Stimulated activated CD8-positive, alpha-beta memory T cell treated with anti-CD3 and anti-CD28 coated beads, Interleukin-15, amount 100 ng/mL, for 24 hours (primary cell): ENCODE results near the gene KIAA0753.
A peak's percentile ranks its signal among the peaks of the same experiment; 100 is the strongest.

Experiments used
- DNase-seq: peaks from one replicate; pipeline ENCODE4 v3.0.0-alpha.2; 2020; ENCODE audit warnings: low read depth

The KIAA0753 gene

DNA sequence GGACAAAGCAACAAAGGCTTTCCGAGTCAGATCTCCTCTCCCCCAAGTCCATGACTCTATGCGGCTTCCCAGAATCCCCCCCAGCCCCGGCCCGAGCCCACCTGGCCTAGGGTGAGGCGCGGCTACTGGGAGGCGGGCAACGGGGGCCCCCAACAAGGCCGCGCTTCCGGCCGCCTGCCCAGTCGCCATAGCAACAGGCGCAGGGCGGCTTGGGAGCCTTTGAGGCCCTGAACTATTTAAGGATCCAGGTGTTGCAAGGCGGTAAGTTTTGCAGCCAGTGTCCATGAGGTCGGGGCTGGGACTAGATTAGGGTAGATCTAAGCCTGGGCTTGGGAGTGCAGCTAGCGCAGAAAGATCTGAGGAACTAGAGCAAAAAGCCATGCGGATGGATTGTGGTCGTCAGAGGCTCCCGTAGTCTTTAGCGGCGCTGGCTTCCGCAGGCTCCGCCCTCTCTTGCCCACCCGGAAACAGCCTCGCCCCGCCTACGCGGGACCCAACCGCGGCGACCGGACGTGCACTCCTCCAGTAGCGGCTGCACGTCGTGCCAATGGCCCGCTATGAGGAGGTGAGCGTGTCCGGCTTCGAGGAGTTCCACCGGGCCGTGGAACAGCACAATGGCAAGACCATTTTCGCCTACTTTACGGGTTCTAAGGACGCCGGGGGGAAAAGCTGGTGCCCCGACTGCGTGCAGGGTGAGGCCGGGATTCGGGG is at the start of gene KIAA0753, which contains the start of gene TXNDC17:
Gene KIAA0753 (minus strand): TSS at position 176 of the 711 bp plus-strand sequence. CDS start 5,608 bp downstream, outside the sequence.
Gene TXNDC17 (plus strand): TSS at position 525 of the 711 bp plus-strand sequence. CDS start 23 bp downstream, at position 548.
- DNase-seq = peak; percentile 87

DNA sequence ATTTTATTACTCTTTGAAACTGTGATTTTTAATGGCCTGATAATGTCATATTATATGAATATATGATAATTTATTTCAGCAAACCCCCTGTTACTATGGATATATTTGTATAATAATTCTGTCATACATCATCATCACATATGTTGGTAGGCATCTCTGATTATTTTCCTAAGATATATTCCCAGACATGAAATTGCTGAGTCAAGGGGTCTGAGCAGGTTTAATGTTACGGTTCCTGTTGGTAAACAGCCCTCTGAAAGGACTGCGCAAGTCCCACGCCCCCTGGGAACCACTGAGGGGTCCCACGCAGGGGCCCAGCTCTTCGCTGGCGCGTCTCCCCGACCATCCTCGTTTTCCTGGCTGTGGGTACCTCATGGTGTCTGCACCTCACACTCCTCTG is 48.4 kb upstream of the KIAA0753 start:
- DNase-seq = no peak

GRCh38 chr17:6686026-6686425 is 45.5 kb upstream of the KIAA0753 start:
- DNase-seq = no peak

DNA sequence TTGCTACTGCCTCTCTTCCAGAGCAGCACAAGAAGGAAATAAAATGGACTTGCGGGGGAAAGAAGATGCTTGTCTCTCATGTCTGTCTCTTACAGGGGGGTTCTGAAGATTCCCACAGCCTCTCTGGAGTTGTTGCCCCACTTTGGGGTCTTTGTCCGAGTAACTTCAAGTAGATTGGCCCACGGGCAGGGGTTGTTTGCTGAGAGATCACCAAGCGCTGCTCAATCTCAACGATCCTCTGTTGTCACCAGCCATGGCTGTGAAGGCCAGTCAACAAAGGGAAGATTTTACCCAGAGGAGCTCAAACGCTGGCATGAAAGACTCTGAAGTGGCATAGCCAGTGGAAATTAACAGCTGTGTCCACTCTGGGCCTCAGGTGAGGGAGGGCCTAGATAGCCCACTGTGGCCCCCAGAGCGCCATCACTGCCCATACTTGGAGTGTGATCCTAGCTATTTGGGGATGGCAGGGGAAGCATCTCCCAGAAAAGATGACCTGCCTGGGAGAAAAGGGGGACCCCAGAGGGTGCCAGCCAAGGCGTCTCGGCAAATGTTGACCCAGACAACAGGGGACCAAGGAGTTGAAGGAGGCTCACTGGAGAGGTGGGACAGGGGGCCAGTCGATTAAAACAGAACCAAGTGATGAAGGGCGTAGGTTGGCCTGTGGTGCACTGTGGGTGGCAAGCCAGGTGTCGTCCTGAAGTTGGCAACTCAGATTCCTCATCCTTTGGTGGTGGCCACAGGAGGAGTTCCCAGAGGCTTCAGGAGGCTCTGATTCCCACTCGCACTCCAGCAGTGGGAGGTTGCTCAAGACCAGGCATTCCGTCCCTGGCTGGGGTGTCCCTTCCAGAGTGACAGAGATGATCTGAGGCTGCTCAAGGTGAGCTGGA is 44.6 kb upstream of the KIAA0753 start:
- DNase-seq = no peak

GRCh38 chr17:6684460-6684783 is 43.9 kb upstream of the KIAA0753 start:
- no peak for DNase-seq

DNA sequence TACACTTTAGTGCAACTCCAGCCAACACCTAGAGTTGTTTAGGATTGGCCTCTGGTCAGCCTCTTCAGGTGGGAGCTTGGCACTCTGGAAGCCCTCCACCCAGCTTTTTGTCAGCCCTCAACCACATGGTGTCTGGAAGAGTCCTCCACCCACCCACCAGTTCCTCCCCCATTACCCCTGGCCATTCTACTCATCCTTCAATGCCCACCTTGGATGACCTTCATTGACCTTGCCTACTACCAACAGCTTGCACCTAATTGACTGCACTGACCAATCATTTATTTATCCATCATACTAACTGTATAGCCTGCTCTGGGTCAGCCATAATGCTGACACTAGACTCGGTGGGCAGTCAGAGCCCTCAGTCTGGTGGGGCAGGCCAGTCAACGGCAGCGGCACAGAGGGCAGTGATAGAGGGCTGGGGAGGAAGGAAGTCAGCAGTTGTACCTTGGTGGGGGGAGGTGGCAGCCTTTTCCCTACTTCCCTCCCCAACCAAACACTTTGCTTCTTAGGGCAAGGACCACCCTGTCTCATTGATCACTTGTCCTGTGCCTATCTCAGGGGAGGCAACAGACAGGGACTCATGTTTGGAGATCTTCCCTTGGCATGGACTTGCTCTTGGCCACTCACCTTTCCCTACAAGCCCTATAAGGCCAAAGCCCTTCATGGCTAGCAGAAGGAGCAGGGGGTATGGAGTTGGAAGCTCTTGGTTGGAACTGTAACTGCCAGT is 43.4 kb upstream of the KIAA0753 start:
- DNase-seq = no peak

DNA sequence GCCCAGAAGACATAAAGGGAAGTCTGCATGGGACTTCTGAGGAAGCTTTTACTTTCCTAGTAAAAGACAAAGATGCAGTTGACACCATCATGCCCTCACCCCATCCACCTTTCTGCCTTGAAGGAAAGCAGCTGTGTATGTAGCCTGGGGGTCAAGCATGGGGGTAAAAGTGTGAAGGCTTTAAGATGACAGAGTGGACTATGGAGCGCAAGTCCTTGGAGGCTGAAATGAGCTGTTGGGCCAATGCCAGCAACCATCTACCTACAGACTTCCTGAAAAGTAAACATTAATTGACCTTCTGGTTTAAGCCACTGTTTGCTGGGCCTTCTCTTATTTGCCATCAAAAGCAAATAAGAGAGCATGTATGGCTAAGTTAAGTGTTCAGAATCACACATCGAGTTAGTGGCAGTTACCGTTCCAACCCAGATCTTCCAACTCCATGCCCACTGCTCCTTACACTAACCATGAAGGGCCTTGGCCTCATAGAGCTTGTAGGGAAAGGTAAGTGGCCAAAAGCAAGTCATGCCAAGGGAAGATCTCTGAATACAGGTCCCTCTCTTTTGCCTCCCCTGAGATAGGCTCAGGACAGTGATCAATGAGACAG is 42.7 kb upstream of the KIAA0753 start:
- DNase-seq = no peak

DNA sequence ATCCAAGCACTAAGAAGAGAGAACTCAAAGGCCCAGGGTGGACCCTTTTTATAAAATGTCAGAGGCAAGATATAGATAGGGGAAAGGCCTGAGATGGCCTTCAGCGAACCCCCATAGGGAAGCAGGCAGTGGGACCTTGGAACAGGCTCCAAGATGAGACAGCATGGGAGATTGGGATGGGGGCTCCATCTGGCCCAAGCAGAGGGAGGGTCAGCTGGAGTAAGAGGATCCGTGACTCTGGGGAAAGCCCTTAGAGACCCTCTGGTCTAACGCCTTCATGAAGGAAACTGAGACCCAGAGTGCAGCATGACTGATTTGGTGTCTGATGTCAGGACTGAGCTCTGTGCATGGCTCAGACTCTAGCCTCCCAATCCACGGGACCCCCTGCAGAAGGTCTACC is 41.8 kb upstream of the KIAA0753 start:
- no peak for DNase-seq

GRCh38 chr17:6681671-6682070 is 41.2 kb upstream of the KIAA0753 start:
- no peak for DNase-seq

- no peak for DNase-seq
Measured at GRCh38 chr17:6681176-6681575, 40.7 kb upstream of the KIAA0753 start.

DNA sequence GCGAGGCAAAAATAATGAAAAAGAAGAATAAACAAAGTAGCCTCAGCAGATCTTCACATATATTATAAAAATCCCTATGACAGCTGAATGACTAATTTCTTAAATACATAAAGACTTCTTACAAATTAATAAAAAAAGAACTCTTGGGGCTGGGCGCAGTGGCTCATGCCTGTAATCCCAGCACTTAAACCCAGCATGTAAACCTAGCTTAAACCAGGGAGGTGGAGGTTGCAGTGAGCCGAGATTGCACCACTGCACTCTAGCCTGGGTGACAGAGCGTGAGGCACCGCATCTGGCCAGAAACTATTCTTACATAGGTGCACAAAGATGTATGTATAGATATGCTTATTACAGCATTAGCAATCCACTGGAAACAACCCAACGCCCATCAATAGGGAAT is 38.7 kb upstream of the KIAA0753 start:
- DNase-seq = no peak

DNA sequence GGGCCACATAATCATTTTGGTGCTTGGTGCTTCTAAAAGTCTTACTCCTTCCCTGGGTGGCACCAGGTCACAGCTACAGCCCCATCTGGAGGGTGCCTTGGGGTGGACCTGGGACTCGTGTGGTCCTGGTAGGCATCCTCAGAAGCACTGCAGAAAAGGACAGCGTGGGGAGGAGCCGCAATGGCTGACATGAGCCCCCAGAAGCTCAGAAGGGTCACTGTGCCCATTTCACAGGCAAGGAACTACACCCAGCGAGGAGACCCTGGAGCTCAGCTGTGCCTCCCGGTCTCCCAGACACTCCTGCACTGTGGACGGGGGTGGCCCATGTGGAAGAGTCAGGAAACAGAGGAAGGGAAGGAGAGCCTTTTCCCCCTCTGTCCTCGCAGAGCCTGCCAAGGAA is 37.4 kb upstream of the KIAA0753 start:
- no peak for DNase-seq

DNA sequence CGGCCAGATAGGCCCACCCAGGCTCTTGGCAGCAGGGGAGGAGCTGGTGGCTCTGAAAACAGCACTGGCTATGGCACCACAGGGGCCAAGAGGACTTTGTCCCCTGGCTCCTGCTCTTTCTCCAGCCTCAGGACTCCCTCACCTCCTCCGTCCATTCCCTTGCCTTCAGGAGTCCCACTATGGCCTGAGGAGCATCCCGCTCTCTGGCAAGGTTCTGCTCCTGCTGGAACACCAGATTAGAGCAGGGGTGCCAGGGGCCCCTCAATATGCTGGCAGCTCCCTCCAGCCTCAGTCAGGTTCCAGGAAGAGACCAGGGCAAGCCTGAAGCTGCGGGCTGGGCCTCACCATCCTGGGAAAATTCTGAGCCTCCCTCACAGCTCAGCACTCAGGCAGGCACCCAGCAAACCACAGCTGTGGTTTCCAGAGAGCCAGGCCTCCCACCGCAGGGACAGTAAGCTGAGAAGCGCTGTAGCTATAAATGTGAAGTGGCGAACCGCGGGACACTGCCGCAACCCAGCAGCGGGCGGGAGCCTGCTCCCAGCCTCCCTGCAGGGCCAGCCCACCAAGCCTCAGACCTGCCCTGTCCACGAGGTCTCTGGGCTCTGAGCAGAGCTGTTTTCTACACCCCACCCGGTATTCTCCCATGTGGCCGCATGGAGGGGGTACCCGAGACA is 36.8 kb upstream of the KIAA0753 start:
- DNase-seq = no peak

- no peak for DNase-seq
Measured at GRCh38 chr17:6676802-6677157, 36.3 kb upstream of the KIAA0753 start.

GRCh38 chr17:6675201-6675825 is 34.8 kb upstream of the KIAA0753 start:
- DNase-seq = no peak

DNA sequence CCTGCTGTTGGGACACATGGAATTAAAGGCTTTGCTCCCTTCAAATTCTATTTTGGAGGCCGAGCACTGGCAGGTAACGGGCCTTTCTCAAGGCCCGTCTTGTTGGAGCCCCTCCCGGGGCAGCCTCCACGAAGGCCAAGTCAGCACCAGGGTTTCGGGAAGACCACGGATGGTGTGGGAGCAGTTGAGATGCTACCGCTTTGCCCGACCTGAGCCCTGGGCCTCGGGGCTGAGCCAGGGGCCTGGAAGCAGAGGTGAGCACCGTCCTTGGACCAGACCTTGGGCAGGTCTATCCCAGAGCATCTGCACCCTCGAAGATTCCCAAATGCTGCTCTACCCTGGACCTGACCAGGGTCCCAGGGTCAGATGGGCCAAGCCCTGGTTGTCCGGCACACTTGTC is 34.1 kb upstream of the KIAA0753 start:
- no peak for DNase-seq

DNA sequence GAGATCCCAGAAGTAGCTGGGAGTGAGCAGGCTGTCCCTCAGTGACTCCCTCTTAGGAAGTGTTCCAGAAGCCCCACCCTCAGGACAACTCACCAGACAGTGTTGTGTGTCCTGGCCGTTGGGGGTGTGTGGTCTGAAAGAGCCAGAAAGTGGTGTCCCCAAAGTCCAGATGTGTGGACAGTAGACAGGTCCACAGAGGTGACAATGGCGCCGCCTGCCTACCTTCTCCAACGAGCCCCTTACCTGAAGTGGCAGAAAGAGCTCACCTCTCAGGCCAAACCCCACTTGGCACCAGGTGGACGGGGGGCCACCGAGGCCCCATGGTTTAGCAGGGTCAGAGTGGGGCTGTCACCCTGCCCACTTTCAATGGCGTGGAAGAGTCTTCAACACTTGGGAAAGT is 30.9 kb upstream of the KIAA0753 start:
- DNase-seq = no peak

GRCh38 chr17:6670999-6671398 is 30.5 kb upstream of the KIAA0753 start:
- no peak for DNase-seq

DNA sequence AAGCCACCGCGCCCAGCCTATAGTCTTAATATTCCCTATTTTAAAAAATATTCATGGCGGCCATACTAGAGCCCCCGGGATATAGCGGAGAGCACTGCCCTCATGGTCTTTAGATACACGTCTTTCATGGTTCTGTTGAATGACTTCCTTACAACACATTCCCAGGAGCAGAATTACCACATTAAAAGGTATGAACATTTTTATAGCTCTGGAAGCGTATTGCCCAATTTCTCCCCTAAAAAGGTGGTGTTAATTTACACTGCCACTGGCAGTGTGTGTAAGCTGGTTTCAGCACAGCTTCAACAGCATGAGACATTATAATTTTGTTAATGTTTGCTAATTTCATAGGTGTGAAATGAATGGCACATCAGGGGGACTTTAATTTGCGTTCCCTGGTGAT is 30.1 kb upstream of the KIAA0753 start:
- DNase-seq = no peak

DNA sequence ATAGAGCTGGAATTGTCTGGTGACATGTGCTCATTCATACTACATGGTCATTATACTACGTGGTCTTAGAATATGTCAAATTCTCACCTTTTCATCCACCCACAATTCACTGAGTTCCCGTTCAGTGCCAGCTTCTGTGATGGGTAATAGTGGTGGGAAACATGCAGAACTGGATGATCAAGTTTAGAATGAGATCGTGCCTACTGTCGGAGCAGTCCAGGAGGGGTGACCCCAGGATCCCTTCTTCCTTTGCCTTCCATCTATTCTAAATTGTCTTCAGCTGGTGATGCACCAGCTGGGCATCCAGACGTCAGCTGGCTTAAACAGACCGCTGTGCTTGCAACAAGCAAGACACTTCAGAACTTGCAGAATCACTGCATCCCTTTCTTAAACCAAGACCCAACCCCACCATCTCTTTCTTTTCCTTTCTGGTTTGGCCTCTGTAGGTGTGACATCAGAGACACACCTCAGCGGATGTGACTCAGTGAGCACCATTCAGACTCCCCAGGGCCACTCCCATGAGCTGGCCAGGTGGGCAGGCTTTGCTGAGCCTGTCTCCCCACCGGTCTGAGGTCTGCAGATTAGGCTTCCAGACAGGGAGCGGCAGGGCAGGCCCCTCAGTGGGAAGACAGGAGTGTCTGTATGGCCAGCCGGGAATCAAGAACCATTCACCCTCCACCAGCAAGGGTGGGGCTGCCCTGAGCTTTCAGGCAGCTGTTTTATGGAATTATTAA is 29.1 kb upstream of the KIAA0753 start:
- no peak for DNase-seq
